SH-SY5Y (cell line): ENCODE measurements around the gene SNAP25.

ENCODE experiments used
- GATA2 ChIP-seq: IDR thresholded peaks from 2 replicates; pipeline ENCODE4 v1.6.1; 2011; ENCODE audit warnings: mild to moderate bottlenecking, low read depth, low read length
- GATA3 ChIP-seq: IDR thresholded peaks from 2 replicates; pipeline ENCODE4 v1.6.1; 2011; ENCODE audit warnings: low read depth, mild to moderate bottlenecking, low read length, moderate library complexity

GRCh38 chr20:10347086-10347880 lies 128.7 kb downstream of the SNAP25 start:
- TF ChIP-seq GATA2, result no peak
- no peak for TF ChIP-seq GATA3
